ENCODE measurements around the gene RGS3.

Gene RGS3

GRCh38 chr9:113514061-113514460 lies 50.5 kb downstream of the RGS3 start:
- no peak for DNase-seq

- DNase-seq, result no peak
Measured at GRCh38 chr9:113514748-113515147, 51.2 kb downstream of the RGS3 start.

GRCh38 chr9:113515862-113516261 lies 52.3 kb downstream of the RGS3 start:
- no peak for DNase-seq

- DNase-seq, result no peak
Measured at GRCh38 chr9:113516840-113517577, 53.5 kb downstream of the RGS3 start.

- DNase-seq, result no peak
Measured at GRCh38 chr9:113519426-113520108, 56.0 kb downstream of the RGS3 start.

GRCh38 chr9:113520109-113520642 lies 56.6 kb downstream of the RGS3 start:
- no peak for DNase-seq

GRCh38 chr9:113521693-113522255 lies 58.2 kb downstream of the RGS3 start:
- no peak for DNase-seq

GRCh38 chr9:113522419-113522818 lies 58.9 kb downstream of the RGS3 start:
- no peak for DNase-seq

- DNase-seq, result no peak
Measured at GRCh38 chr9:113522858-113523257, 59.3 kb downstream of the RGS3 start.

GRCh38 chr9:113523421-113524141 lies 60.1 kb downstream of the RGS3 start:
- no peak for DNase-seq

GRCh38 chr9:113524468-113524867 lies 60.9 kb downstream of the RGS3 start:
- DNase-seq, result no peak

- DNase-seq, result no peak
Measured at GRCh38 chr9:113525205-113525604, 61.7 kb downstream of the RGS3 start.

- no peak for DNase-seq
Measured at GRCh38 chr9:113525831-113526230, 62.3 kb downstream of the RGS3 start.

GRCh38 chr9:113526231-113526746 lies 62.8 kb downstream of the RGS3 start:
- DNase-seq, result no peak

GRCh38 chr9:113526841-113527240 lies 63.3 kb downstream of the RGS3 start:
- no peak for DNase-seq

GRCh38 chr9:113528088-113528487 lies 64.6 kb downstream of the RGS3 start:
- DNase-seq, result no peak

- DNase-seq, result no peak
Measured at GRCh38 chr9:113528811-113529210, 65.3 kb downstream of the RGS3 start.

GRCh38 chr9:113529336-113530009 lies 65.9 kb downstream of the RGS3 start:
- no peak for DNase-seq

GRCh38 chr9:113530022-113530635 lies 66.6 kb downstream of the RGS3 start:
- no peak for DNase-seq

GRCh38 chr9:113530942-113531341 lies 67.4 kb downstream of the RGS3 start:
- DNase-seq, result no peak

GRCh38 chr9:113531919-113532808 lies 68.6 kb downstream of the RGS3 start:
- no peak for DNase-seq

Data from NCI-H1436 treated with DMSO at 0.1 percent for 48 hours (cell line).